NOMO-1 treated with DMSO at 0.1 percent for 48 hours (cell line): ENCODE measurements around the gene AP5Z1.

Experiments used
- DNase-seq: peaks from one replicate; lab custom pipeline; 2025; ENCODE audit not compliant: unreplicated experiment; lab: John Stamatoyannopoulos, UW

Gene AP5Z1

DNA sequence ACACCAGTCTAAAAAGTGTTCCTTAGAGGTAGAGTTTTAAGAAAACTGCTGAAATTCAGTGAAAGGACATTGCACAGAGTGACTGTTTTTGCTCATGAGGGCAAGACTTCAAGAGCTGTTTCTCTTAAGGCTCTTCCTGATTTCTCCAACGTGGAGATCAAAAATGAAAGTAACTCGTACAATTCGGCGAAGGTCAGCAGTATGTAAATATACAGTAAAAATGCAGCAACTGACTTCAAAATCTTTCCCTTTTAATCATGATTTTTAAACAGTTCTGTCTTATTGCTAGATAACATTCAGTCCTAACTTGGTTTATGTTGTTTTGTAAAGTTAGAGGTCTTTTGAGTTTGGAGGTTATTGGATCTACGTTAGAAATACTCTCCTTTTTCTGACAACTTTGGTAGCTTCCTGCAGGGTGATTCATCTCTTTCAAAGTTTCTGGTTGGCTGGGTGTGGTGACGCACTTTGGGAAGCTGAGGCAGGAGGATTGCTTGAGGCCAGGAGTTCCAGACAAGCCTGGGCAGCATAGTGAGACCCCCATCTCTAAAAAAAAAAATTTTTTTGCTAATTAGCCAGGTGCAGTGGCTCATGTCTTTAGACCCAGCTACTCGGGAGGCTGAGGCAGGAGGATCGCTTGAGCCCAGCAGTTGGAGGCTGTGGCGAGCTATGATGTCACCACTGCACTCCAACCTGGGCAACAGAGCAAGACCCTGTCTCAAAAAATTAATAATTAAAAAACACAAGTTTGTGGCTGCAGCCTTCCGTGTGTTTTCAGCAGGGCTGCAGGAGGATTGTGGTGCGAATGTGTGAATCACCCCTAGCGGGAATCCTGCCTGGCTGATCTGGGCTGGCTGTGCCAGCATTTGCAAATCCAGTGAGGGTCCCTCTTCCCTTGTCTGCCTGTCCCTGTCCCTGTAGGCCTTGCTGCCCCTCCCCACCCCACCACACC is 29.2 kb upstream of the AP5Z1 start:
- DNase-seq: peak; percentile 76

DNA sequence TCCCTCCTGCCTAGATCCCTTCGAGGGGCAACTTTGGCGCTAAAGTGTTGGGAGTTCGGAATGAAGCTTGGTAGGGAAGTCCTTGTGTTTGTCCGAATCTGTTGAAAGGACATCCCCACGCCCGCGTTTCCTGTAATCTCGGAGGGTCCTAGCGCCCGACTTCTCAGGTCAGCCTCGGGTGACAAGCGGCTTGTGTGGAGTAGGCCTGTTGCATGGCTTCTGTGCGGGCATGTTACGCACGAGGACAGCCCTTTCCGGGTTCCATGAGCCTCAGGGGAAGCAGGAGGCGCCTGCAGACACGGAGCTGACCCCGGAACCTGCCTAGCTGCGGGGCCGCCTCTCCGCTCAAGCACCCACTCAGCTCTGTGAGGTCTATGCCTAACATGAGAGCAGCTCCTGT is 28.4 kb upstream of the AP5Z1 start:
- DNase-seq: no peak

DNA sequence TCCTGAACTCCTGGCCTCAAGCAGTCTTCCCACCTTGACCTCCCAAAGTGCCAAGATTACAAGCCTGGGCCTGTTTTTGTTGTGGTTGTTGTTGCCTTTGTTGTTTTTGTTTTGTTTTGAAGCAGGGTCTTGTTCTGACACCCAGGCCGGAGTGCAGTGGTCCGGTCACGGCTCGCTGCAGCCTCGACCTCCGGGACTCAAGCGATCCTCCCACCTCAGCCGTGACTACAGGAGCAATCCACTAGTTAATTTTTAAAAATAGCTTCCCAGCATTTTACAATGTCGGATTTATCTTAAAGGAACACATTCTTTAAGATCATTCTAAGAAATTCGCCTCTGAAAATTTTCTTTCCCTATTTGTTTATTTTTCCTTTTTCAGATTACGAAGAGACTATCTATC is 27.7 kb upstream of the AP5Z1 start:
- no peak for DNase-seq

DNA sequence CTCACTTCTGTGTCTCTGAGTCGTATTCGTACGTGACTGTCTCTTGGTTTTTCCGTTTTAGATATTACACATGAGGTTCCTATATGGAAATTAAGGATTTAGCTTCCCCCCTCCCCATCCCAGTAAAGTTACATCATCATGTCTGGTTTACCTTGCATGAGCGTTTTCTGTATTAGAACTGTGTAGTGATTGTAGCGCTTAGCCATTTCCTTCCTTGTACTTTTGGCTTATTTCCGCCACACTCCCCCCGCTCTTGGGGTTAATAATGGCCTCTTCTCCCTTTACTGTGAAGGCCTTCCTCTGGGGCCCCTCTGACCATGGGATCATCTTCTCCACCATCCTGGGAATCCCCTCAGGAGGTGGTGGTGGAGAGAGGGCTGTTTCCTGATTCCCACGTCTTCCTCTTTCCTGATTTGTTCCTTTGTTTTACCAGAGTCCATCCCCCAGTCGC is 27.2 kb upstream of the AP5Z1 start:
- no peak for DNase-seq

DNA sequence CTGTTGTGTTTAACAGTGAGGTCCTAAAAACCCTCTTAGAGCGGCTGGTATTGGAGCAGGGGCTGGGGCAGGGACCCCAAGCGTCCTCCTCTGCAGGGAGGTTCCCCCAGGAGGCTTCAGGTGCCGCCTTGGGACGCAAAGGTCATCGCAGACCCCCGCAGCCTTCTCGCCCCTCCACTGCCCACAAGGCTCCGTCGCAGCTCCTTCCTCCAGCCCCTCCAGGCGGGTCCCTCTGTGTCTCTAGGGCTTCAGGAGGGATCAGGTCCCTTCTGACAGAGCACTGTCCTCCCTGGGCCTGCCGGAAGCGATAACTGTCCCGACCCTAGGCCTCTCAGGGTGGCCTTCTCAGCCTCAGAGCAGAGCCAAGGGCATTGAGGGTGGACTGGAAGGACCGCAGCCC is 26.1 kb upstream of the AP5Z1 start:
- DNase-seq: no peak

DNA sequence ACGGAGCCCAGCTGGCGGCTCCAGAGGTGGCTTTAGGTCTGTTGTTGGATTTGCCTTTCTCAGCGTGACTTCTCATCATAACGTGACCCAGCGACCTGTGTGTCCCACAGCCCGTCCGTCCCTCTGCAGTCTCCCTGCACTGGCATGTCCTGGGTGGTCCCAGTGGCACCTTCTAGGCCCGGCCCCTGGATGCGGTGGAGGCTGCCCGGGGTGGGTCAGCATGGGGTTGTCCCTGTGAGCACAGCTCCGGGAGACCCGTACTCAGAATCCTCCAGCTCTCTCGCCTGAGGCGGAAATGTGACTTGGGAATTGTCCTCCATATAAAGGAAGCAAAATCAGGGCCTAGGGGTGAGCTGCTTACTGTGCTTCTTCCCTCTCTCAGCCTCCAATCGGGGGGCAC is 25.6 kb upstream of the AP5Z1 start:
- DNase-seq: no peak

DNA sequence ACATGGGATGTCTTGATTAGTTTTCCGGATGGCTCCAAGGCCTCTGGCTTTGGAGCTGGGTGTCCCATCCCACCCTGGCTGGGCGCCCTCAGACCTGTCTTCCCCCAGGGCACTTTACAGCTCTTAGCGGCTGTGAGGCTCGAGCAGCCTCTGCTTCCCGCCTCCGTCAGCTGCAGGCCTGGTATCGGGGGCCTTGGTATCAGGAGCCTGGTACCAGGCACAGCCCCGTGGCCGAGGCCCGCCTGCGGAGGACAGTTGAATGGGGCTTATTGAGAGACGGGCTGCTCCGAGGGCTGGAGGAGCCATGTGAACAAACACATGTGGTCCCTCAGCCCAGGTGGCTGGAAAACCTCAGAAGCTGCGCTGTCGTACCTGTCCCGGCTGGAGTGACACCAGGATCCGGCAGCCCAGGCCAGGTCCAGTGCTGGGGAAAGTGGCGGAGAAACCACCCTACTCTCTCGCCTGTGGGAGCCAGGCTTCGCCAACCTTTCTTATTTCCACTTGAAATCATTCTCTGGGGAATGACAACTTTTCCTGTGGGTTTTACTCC is 23.9 kb upstream of the AP5Z1 start:
- no peak for DNase-seq

DNA sequence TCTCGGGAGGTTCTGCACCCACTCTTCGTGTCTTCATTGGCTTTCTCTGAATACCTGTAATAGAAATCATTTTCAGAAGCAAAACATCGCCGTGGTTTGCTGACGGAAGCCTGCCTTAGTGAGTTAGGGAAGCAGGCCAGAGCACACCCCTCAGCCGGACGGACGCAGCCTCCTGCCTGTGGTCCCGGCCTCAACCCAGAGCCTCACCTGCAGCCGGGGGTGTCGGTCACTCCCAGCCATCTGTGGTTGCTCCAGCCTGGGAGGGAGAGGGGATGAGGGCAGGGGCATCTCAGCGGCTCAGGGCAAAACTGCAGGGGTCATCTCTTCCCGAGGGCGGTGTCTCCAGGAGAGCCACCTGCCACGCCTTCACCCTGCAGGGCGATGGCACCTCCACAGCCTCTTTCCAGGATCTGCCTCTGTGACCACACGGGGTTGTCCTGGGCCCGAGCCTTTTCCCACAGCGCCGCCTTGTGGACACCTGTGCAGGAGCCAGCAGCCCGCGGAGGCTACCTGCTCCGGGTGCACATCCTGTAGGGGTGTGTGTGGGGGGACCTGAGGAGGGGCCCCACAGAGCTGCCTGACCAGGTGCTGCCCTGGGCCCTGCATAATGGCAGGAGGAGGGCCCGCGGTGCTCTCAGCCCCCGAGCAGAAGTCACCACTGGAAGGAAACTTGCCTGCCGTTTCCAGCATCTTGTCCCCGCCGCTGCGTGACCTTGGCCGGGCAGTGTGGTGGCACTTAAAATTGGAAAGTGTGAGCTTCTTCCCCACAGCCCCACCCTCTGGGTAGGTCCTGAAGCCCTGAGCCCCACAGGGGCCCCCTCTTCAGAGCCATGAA is 21.6 kb upstream of the AP5Z1 start:
- no peak for DNase-seq

DNA sequence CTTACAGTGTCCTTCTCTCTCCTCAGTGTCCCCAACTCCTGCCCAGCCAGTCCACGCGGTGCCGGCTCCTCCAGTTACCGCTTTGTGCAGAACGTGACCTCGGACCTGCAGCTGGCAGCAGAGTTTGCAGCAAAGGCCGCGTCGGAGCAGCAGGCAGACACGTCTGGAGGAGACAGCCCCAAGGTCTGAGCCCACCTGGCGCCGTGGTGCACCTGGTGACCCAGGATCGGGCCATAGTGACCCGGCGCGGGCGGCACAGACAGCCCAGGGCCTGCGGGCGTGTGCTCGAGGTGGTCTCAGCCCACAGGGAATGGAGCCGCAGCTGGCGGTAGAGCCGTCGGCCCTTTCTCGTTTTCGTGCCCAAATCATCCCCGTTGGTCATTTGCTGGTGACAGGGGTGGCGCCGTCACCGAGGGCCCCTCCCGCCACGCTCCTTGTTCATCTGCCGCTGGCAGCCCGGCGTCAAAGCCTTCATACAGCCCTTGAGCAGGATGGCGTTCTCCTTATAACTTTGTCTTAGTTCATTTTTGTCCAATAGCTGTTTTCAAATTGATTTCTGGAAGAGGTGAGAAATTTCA is 20.9 kb upstream of the AP5Z1 start:
- no peak for DNase-seq

DNA sequence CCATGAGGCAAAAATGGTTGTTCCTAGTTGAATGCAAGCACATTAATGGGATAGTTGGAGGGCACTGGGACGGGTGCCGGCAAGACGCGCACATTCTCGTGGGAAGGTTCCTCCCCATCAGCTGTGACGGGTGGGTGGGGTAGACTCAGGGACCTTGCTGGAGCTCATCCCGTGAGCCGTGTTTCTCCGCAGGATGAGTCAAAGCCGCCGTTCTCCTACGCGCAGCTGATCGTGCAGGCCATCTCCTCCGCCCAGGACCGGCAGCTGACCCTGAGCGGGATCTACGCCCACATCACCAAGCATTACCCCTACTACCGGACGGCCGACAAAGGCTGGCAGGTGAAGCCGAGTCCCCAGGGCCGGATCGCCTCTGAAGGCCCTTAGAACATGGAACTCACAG is 20.4 kb upstream of the AP5Z1 start:
- DNase-seq: no peak

DNA sequence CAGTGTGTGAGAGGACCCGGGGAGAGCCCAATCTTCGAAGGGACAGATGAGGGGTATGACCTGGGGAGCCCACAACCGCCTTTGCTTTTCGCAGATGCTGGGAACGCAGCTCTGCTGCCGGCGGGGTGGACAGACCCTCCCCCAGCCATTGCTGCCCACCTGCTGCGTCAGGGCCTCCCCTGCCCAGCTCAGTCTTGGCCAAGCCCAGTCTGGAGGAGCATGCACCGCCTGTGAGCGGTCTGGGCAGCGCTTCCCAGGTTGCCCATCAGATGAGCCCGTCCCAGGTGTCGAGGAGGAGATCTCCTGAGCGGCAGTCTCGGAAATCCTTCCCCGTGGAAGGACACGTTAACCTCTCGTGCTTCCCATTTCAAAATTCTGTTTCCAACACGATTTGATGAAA is 17.3 kb upstream of the AP5Z1 start:
- DNase-seq: no peak

DNA sequence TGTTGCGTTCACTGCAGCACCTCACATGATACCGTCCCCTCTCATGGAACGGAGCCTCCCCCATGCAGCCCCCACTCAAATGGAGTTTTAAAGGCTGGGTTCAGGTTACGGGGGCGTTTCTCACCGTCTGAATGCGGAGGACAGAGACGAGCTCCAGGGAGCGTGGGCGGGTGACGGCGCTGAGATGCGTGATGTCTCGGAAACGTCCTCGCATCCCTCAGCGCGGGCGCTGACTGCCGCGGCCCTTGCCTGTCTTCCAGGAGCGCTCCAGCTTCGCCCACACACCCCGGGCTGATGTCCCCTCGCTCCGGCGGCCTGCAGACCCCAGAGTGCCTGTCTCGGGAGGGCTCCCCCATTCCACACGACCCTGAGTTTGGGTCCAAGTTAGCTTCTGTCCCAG is 16.6 kb upstream of the AP5Z1 start:
- DNase-seq: no peak

DNA sequence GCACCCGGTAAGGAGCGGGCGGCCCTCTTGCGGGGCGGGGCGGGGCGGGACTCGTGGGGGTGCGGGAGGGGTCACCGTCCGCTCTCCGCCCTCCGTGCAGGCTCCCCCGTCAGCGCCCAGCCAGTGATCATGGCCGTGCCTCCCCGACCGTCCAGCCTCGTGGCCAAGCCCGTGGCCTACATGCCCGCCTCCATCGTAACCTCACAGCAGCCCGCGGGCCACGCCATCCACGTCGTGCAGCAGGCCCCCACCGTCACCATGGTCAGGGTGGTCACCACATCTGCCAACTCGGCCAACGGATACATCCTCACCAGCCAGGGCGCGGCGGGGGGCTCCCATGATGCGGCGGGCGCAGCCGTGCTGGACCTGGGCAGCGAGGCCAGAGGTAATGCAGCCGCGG is 16.2 kb upstream of the AP5Z1 start:
- no peak for DNase-seq

DNA sequence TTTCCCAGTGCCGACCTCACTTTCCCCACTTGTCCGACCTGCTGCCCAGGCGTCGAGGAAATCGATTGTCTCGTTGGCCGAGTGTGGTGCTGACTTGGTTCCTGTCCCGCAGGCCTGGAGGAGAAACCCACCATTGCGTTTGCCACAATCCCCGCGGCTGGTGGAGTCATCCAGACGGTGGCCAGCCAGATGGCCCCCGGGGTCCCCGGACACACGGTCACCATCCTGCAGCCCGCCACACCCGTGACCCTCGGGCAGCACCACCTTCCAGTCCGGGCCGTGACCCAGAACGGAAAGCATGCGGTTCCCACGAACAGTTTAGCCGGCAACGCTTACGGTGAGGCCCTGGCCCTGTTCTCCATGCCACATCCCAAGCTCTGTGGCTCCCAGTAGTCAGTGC is 14.5 kb upstream of the AP5Z1 start:
- no peak for DNase-seq

DNA sequence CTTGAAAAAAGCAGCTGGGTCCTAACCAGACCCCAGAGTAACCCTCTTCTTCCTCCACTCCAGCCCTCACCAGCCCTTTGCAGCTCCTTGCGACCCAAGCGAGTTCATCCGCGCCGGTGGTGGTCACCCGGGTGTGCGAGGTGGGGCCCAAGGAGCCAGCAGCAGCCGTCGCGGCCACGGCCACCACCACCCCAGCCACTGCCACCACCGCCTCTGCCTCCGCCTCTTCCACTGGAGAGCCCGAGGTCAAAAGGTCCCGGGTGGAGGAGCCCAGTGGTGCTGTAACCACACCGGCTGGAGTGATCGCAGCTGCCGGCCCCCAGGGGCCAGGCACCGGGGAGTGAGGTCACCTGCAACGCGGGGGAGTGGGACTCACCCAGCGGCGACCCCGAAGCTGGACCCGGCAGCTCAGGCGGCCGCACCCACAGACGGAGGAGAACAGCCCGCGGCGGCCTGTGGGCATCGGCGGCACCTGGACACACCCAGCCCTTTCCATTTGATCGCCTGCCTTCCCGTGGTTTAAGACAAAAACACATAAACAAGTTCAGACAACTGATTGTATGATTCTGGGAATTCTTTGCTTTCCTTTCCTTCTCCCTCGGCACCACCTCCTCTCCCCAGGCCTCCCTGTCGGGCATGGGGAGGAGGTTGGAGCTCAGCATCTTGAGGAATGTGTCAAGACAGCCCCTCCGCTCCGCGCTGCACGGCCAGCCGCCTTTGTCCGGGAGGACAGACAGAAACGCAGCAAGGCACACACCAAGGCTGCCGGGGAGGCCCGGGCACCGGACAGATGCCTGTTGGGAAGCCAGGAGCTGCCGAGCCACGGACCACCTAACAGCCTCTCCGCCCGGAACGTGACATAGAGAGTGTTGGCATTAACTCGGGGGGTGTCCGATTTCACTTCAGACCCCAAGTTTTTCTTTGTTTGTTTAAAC is 13.0 kb upstream of the AP5Z1 start:
- DNase-seq: no peak

DNA sequence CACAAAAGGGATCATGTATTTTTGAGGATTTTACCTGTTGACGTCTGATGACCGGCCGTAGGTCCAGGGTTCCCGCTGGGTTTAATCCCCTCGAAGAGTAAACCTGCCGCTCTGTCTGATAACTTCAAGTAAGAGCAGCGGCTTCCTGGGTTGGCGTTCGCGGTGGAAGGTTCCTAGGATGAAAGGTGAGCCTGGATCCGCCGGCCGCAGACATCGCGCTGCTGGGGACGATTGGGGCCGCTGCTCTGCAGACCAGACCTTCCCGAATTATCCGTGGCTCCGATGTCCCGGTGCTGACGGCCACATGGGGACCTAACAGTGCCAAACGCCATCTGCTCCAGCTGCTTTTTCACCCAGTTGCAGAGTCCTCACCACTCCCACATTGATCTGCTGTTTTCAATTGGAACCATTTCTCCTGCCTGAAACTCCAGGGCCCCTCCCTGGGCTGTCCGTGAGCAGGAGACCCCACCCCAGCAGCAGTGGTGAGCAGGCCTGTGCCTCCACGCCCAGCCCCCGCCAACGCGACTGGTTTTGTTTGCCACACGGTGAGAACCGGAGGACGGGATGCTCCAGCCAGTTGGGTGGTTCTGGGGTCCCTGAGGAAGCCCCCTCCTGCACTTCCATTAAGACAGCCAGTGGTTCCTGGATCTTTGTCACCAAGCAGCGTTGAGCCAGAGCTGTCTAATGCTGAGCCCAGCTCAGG is 12.2 kb upstream of the AP5Z1 start:
- no peak for DNase-seq

DNA sequence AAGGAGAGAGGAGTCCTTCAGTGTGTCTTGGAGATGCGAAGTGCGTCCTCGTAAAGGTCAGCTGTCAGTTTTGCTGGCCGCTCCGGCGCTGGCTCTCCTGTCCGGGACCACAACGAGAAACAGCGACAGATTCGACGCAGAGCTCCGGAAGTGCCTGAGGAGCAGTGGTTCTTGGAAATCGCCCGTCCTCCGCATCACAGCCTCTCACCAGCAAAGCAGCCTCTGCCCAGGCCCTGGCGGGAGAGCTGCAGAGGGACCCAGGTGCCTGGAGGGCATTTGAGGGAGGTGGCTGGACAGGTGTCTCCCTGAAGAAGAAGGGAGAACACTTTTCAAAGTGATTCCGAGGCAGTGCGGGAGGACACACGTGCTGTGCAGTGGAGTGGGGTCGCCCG is 11.6 kb upstream of the AP5Z1 start:
- no peak for DNase-seq

DNA sequence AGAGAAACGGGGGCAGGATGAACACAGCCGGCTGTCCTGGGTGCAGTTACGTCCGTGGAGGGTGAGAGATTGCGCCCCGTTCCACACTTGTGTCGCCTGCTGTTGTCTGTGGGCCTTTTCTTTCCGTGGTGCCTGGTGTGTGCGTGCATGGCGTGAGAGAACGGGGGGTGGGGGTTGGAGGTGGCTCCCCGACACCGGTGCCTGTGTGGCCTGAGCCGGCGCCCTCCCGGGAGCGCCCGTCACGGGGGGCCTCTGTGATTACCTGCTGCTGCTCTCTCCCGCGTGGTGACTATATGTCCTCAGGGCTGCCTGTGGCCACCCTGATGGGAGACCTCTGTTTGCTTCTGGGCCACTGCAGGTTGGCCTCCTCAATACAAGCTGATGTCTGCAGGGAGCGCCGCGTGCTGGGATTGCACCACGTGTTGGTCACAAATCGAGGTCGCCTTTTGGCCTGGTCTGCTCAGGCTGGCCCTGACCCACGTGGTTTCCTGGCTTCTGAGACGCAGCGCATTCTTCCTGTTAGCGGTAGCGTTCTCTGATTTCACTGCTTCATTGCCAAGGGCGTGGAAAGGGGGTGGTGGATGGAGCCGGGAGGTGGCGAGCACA is 10.9 kb upstream of the AP5Z1 start:
- no peak for DNase-seq

DNA sequence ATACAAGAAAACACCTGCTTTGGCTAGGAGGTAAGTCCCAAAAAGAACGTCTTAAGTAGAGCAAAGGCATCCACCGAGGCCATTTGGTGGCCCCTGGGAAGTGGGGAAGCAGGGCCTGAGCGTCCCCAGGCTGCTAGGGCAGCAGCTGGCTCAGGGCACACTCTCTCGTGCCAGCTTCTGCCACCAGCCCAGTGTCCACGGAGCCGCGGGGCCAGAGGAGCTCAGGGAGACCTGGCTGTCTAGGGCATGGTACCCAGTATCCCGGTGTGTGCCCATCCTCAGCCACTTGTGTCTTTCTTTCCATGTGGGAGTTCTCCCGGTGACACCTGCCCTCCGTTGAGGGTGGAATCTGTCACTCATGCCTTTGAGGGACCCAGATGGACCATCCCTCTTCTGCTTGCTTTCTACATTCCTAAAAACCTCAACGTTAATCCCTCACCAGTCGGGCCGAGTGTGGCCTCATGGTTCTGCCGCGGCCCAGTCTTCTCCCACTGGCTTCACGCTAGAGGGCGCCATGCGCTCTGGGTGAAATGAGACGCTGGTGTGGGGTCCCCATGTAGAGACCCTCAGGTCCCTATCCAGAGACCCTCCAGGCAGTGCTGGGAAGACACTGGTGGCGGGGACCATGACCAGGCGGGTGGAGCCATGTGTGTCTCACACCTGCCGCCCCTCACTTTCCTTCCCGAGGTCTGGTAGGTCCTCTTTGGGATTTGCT is 9.5 kb upstream of the AP5Z1 start:
- no peak for DNase-seq
